GM23338 (cell line): ENCODE data around the gene MYO5A. TPM values are rescaled to one million over a fixed set of nuclear protein-coding genes. Genes with fewer than 3 reads are reported as not detected.

Experiments
- ATAC-seq: fragments of 200-7000 bp; cut with Tn5 transposase; 3 replicates; pipeline ENCODE4 v1.9.1; 2020
- DNase-seq: peaks from one replicate; pipeline ENCODE4 v3.0.0-alpha.2; 2015; ENCODE audit warnings: low spot score
- H2AFZ ChIP-seq: fragments of 200-600 bp; sonication (generic); 2 replicates; pipeline ENCODE4 v1.8.0; 2016; ENCODE audit warnings: antibody characterized with exemption, mild to moderate bottlenecking, moderate library complexity
- H3F3A ChIP-seq: fragments of 200-600 bp; sonication (generic); replicated peaks from 2 replicates; pipeline ENCODE4 v1.8.0; 2017; ENCODE audit warnings: antibody characterized with exemption, mixed run types, low read depth
- H3K27ac ChIP-seq: fragments of 200-600 bp; sonication (generic); 2 replicates; pipeline ENCODE4 v1.6.1; 2016; ENCODE audit warnings: low read depth
- H3K27me3 ChIP-seq: fragments of 200-600 bp; sonication (generic); 2 replicates; pipeline ENCODE4 v1.8.0; 2016; ENCODE audit warnings: mild to moderate bottlenecking, mixed run types, moderate library complexity; ENCODE audit not compliant: insufficient read depth
- H3K36me3 ChIP-seq: fragments of 200-600 bp; sonication (generic); 2 replicates; pipeline ENCODE4 v1.8.0; 2016; ENCODE audit warnings: mild to moderate bottlenecking; ENCODE audit not compliant: insufficient read depth
- H3K4me1 ChIP-seq: fragments of 200-600 bp; sonication (generic); 2 replicates; pipeline ENCODE4 v1.8.0; 2016; ENCODE audit warnings: mild to moderate bottlenecking, moderate library complexity; ENCODE audit not compliant: insufficient read depth
- H3K4me2 ChIP-seq: fragments of 200-600 bp; sonication (generic); 2 replicates; pipeline ENCODE4 v1.7.1; 2017; ENCODE audit warnings: mixed run types
- H3K4me3 ChIP-seq: fragments of 200-600 bp; sonication (generic); 2 replicates; pipeline ENCODE4 v1.6.1; 2016; ENCODE audit warnings: mixed run types
- H3K79me2 ChIP-seq: fragments of 200-600 bp; sonication (generic); replicated peaks from 2 replicates; pipeline ENCODE4 v1.8.0; 2017; ENCODE audit warnings: mild to moderate bottlenecking; ENCODE audit not compliant: insufficient read depth
- H3K9me2 ChIP-seq: fragments of 200-600 bp; sonication (generic); 2 replicates; pipeline ENCODE4 v1.8.0; 2017; ENCODE audit not compliant: insufficient read depth
- H4K20me1 ChIP-seq: fragments of 200-600 bp; sonication (generic); replicated peaks from 2 replicates; pipeline ENCODE4 v1.8.0; 2017; ENCODE audit warnings: mild to moderate bottlenecking; ENCODE audit not compliant: insufficient read depth
- H3K27ac Mint-ChIP-seq: 2 replicates; pipeline ENCODE4 v1.8.0; 2020; ENCODE audit warnings: inconsistent platforms, mild to moderate bottlenecking, moderate library complexity, mixed read lengths
- H3K27me3 Mint-ChIP-seq: 3 replicates; pipeline ENCODE4 v1.8.0; 2022; ENCODE audit warnings: low read depth, mild to moderate bottlenecking, moderate library complexity, mixed read lengths, inconsistent platforms; ENCODE audit not compliant: insufficient read depth, poor library complexity
- H3K36me3 Mint-ChIP-seq: 3 replicates; pipeline ENCODE4 v1.8.0; 2021; ENCODE audit warnings: low read depth, mild to moderate bottlenecking, inconsistent platforms, moderate library complexity, mixed read lengths
- H3K4me1 Mint-ChIP-seq: 3 replicates; pipeline ENCODE4 v1.8.0; 2020; ENCODE audit warnings: mild to moderate bottlenecking, inconsistent platforms, mixed read lengths
- H3K4me3 Mint-ChIP-seq: 3 replicates; pipeline ENCODE4 v1.8.0; 2021; ENCODE audit warnings: moderate library complexity, mild to moderate bottlenecking, inconsistent platforms, mixed read lengths
- H3K9me3 Mint-ChIP-seq: 3 replicates; pipeline ENCODE4 v1.8.0; 2020; ENCODE audit warnings: moderate library complexity, mild to moderate bottlenecking, inconsistent platforms, mixed read lengths
- CREB1 ChIP-seq: fragments of 250-450 bp; sonication (Bioruptor Pico); IDR thresholded peaks from 2 replicates; pipeline ENCODE4 v1.5.0; 2020; ENCODE audit warnings: low read depth, mild to moderate bottlenecking, moderate library complexity
- EZH2phosphoT487 ChIP-seq: fragments of 200-600 bp; sonication (generic); IDR thresholded peaks from one replicate; pipeline ENCODE4 v1.8.1; 2018; ENCODE audit warnings: antibody characterized with exemption; ENCODE audit not compliant: unreplicated experiment
- JUNB ChIP-seq: IDR thresholded peaks from one replicate; pipeline ENCODE4 v1.6.1; 2016; ENCODE audit warnings: antibody characterized with exemption; ENCODE audit not compliant: unreplicated experiment
- NANOG ChIP-seq: IDR thresholded peaks from 2 replicates; pipeline ENCODE4 v1.6.1; 2016; ENCODE audit warnings: antibody characterized with exemption, borderline replicate concordance
- STAT1 ChIP-seq: IDR thresholded peaks from one replicate; pipeline ENCODE4 v1.6.1; 2016; ENCODE audit warnings: antibody characterized with exemption; ENCODE audit not compliant: unreplicated experiment
- ZNF331 ChIP-seq: fragments of 250-450 bp; sonication (Bioruptor Pico); IDR thresholded peaks from 2 replicates; pipeline ENCODE4 v1.5.0; 2020; ENCODE audit warnings: low read depth, mild to moderate bottlenecking, moderate library complexity
- polyA plus RNA-seq: library from polyadenylated mRNA; unstranded; fragments of >200 nt; fragmentation: Nextera tagmentation; extraction: Ambion mirVana; gene quantifications from 2 replicates; pipeline ENCODE4 v1.2.1, GENCODE V29; 2016
- total RNA-seq: library from RNA; depleted of rRNA; stranded (reverse); fragments of >200 nt; shearing (Covaris generic); gene quantifications from 2 replicates; pipeline ENCODE4 v1.2.3, GENCODE V29; 2014
- TF ChIP-seq, protein P1 (sequence below): IDR thresholded peaks from 2 replicates; pipeline ENCODE4 v1.6.1; 2016; ENCODE audit warnings: antibody characterized with exemption
- TF ChIP-seq, protein P2 (sequence below): fragments of 250-450 bp; sonication (Bioruptor Pico); IDR thresholded peaks from 2 replicates; pipeline ENCODE4 v1.5.0; 2020; ENCODE audit warnings: mild to moderate bottlenecking, moderate library complexity

Gene MYO5A
- total and polyA plus RNA-seq, 2 experiments from 2014 or later = 5.7 to 31.8 TPM

GRCh38 chr15:52419494-52419893 lies 109.2 kb downstream of the MYO5A start (continued):
- TF ChIP-seq CREB1 (CRISPR knock-in tag) = no peak
- no peak for TF ChIP-seq ZNF331
- TF ChIP-seq STAT1 = no peak
- no peak for TF ChIP-seq NANOG

DNA sequence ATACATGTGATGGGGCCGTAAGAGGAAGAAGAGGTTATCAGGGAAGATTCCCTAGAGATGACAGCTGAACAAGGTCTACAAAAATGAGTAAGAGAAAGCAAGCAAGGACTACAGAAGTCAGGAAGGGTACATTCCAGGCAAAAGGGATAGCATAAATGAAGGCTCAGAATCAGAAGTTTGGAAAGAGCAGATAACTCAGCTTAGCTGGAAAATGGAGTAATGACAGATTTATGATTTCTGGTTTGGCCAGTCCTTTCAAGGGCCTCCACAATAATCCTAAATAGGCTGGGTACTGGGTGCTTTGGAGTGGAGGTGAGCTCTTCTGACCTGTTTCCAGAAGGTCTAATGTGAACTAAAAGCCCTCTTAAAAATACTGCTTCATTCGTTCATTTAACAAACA lies 110.7 kb downstream of the MYO5A start:
- Histone ChIP-seq H3K4me1 (peaks cover 11% of the 10 kb centered on the region; the same call in 1 of the 2 replicates), H3K9me2 (no peaks in the 10 kb centered on the region), H3K27ac (no peak overlapping the region), H3K4me2 (no peak overlapping the region), H3K79me2 (no peaks in the 10 kb centered on the region), H2AFZ (no peak overlapping the region), H3K27me3 (no peaks in the 10 kb centered on the region), H4K20me1 (no peaks in the 10 kb centered on the region), H3F3A (no peaks in the 10 kb centered on the region), H3K36me3 (no peaks in the 10 kb centered on the region), H3K4me3 (no peak overlapping the region)
- no peak overlapping the region for H3K4me3 Mint-ChIP-seq
- H3K4me1 Mint-ChIP-seq = peaks cover 6% of the 10 kb centered on the region
- H3K27me3 Mint-ChIP-seq = no peaks in the 10 kb centered on the region
- ATAC-seq (no peak), DNase-seq (no peak)
- H3K27ac Mint-ChIP-seq = no peak overlapping the region; the same call in 1 of the 2 replicates
- no peak for TF ChIP-seq ZNF331
- no peak for TF ChIP-seq EZH2phosphoT487
- TF ChIP-seq NANOG = no peak
- TF ChIP-seq, protein P1, sequence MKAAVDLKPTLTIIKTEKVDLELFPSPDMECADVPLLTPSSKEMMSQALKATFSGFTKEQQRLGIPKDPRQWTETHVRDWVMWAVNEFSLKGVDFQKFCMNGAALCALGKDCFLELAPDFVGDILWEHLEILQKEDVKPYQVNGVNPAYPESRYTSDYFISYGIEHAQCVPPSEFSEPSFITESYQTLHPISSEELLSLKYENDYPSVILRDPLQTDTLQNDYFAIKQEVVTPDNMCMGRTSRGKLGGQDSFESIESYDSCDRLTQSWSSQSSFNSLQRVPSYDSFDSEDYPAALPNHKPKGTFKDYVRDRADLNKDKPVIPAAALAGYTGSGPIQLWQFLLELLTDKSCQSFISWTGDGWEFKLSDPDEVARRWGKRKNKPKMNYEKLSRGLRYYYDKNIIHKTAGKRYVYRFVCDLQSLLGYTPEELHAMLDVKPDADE = no peak
- TF ChIP-seq CREB1 (CRISPR knock-in tag) = no peak
- TF ChIP-seq, protein P2, sequence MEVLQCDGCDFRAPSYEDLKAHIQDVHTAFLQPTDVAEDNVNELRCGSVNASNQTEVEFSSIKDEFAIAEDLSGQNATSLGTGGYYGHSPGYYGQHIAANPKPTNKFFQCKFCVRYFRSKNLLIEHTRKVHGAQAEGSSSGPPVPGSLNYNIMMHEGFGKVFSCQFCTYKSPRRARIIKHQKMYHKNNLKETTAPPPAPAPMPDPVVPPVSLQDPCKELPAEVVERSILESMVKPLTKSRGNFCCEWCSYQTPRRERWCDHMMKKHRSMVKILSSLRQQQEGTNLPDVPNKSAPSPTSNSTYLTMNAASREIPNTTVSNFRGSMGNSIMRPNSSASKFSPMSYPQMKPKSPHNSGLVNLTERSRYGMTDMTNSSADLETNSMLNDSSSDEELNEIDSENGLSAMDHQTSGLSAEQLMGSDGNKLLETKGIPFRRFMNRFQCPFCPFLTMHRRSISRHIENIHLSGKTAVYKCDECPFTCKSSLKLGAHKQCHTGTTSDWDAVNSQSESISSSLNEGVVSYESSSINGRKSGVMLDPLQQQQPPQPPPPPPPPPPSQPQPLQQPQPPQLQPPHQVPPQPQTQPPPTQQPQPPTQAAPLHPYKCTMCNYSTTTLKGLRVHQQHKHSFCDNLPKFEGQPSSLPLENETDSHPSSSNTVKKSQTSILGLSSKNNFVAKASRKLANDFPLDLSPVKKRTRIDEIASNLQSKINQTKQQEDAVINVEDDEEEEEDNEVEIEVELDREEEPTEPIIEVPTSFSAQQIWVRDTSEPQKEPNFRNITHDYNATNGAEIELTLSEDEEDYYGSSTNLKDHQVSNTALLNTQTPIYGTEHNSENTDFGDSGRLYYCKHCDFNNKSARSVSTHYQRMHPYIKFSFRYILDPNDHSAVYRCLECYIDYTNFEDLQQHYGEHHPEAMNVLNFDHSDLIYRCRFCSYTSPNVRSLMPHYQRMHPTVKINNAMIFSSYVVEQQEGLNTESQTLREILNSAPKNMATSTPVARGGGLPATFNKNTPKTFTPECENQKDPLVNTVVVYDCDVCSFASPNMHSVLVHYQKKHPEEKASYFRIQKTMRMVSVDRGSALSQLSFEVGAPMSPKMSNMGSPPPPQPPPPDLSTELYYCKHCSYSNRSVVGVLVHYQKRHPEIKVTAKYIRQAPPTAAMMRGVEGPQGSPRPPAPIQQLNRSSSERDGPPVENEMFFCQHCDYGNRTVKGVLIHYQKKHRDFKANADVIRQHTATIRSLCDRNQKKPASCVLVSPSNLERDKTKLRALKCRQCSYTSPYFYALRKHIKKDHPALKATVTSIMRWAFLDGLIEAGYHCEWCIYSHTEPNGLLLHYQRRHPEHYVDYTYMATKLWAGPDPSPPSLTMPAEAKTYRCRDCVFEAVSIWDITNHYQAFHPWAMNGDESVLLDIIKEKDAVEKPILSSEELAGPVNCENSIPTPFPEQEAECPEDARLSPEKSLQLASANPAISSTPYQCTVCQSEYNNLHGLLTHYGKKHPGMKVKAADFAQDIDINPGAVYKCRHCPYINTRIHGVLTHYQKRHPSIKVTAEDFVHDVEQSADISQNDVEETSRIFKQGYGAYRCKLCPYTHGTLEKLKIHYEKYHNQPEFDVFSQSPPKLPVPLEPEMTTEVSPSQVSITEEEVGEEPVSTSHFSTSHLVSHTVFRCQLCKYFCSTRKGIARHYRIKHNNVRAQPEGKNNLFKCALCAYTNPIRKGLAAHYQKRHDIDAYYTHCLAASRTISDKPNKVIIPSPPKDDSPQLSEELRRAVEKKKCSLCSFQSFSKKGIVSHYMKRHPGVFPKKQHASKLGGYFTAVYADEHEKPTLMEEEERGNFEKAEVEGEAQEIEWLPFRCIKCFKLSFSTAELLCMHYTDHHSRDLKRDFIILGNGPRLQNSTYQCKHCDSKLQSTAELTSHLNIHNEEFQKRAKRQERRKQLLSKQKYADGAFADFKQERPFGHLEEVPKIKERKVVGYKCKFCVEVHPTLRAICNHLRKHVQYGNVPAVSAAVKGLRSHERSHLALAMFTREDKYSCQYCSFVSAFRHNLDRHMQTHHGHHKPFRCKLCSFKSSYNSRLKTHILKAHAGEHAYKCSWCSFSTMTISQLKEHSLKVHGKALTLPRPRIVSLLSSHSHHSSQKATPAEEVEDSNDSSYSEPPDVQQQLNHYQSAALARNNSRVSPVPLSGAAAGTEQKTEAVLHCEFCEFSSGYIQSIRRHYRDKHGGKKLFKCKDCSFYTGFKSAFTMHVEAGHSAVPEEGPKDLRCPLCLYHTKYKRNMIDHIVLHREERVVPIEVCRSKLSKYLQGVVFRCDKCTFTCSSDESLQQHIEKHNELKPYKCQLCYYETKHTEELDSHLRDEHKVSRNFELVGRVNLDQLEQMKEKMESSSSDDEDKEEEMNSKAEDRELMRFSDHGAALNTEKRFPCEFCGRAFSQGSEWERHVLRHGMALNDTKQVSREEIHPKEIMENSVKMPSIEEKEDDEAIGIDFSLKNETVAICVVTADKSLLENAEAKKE = no peak
- no peak for TF ChIP-seq JUNB
- no peaks in the 10 kb centered on the region for H3K9me3 Mint-ChIP-seq
- H3K36me3 Mint-ChIP-seq = no peaks in the 10 kb centered on the region
